ENCODE data around the gene LCN6. TPM values are rescaled to one million over a fixed set of nuclear protein-coding genes. Genes with fewer than 3 reads are reported as not detected.

Gene LCN6
- total RNA-seq, 4 donors from 2014 or later = 16.2 to 31.4 (median 22.7) TPM

DNA sequence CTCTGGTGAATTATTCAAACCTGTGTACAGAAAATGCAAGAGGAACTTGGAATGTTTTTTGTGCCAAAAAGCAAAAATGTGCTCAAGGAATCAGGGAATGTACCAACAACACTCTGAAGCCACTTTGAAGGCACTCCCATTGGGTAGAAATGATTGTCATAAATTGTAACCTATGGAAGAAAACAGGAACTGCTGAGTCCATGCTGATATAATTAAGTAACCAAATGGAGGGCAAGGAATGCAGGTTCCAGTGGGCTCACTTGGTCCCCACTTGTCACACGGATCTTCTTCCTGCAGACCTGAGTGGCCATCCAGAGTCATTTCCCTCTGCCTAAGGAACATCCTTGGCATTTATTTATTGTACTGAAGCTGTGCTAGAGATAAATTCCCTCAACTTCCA is 2.9 kb upstream of the LCN6 start:
- H3K27ac ChIP-seq = no peak overlapping the region
- no peak for ATAC-seq
- TF ChIP-seq EP300 (IDR thresholded peaks at IDR 0.05) = no peak
- TF ChIP-seq POLR2AphosphoS5 (IDR thresholded peaks at IDR 0.05) = no peak
- no peak for TF ChIP-seq POLR2A (IDR thresholded peaks at IDR 0.05)
- TF ChIP-seq, protein P1, sequence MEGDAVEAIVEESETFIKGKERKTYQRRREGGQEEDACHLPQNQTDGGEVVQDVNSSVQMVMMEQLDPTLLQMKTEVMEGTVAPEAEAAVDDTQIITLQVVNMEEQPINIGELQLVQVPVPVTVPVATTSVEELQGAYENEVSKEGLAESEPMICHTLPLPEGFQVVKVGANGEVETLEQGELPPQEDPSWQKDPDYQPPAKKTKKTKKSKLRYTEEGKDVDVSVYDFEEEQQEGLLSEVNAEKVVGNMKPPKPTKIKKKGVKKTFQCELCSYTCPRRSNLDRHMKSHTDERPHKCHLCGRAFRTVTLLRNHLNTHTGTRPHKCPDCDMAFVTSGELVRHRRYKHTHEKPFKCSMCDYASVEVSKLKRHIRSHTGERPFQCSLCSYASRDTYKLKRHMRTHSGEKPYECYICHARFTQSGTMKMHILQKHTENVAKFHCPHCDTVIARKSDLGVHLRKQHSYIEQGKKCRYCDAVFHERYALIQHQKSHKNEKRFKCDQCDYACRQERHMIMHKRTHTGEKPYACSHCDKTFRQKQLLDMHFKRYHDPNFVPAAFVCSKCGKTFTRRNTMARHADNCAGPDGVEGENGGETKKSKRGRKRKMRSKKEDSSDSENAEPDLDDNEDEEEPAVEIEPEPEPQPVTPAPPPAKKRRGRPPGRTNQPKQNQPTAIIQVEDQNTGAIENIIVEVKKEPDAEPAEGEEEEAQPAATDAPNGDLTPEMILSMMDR (IDR thresholded peaks at IDR 0.05) = no peak
- 80 to 85% methylated on average over 1 of the region's 1 CpG for WGBS, 2 donors (ENCODE audit: low coverage in 1 of 2)
- H3K36me3 ChIP-seq = no peaks in the 10 kb centered on the region
- H3K27me3 ChIP-seq = peaks cover 7% of the 10 kb centered on the region
- H3K9me3 ChIP-seq = peaks cover 0 to 17% (median 0%) of the 10 kb centered on the region in 3 donors
- no peak overlapping the region for H3K4me3 ChIP-seq
- H3K4me1 ChIP-seq = no peaks in the 10 kb centered on the region

DNA sequence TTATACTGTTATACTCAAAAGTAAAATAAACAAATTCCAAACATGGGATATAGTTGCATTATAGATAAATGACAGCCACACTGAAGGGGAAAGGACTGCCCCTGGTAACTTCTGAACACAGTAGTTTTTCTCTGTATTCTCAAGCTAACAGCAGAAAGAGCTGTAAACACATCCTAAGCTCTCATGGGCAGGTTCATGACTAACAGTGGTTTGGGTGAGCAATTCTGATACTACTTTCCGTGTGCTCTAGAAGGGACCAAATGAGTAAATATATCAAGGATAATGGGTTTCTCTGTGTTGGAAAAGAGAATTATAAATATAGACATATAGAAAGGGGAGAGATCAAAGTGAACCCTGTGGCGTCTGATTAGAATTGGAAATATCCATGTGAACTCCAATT is 2.2 kb upstream of the LCN6 start:
- H3K27me3 ChIP-seq = peaks cover 9% of the 10 kb centered on the region
- H3K36me3 ChIP-seq = no peaks in the 10 kb centered on the region
- TF ChIP-seq, protein P1 (IDR thresholded peaks at IDR 0.05) = no peak
- TF ChIP-seq POLR2AphosphoS5 (IDR thresholded peaks at IDR 0.05) = no peak
- no peaks in the 10 kb centered on the region for H3K4me1 ChIP-seq
- no peak overlapping the region for H3K4me3 ChIP-seq
- peaks cover 0 to 10% (median 0%) of the 10 kb centered on the region in 3 donors for H3K9me3 ChIP-seq
- H3K27ac ChIP-seq = no peak overlapping the region
- WGBS, 2 donors (ENCODE audit: low coverage in 1 of 2) = 17 to 33% methylated on average over 1 to 2 of the region's 2 CpGs
- ATAC-seq = no peak

DNA sequence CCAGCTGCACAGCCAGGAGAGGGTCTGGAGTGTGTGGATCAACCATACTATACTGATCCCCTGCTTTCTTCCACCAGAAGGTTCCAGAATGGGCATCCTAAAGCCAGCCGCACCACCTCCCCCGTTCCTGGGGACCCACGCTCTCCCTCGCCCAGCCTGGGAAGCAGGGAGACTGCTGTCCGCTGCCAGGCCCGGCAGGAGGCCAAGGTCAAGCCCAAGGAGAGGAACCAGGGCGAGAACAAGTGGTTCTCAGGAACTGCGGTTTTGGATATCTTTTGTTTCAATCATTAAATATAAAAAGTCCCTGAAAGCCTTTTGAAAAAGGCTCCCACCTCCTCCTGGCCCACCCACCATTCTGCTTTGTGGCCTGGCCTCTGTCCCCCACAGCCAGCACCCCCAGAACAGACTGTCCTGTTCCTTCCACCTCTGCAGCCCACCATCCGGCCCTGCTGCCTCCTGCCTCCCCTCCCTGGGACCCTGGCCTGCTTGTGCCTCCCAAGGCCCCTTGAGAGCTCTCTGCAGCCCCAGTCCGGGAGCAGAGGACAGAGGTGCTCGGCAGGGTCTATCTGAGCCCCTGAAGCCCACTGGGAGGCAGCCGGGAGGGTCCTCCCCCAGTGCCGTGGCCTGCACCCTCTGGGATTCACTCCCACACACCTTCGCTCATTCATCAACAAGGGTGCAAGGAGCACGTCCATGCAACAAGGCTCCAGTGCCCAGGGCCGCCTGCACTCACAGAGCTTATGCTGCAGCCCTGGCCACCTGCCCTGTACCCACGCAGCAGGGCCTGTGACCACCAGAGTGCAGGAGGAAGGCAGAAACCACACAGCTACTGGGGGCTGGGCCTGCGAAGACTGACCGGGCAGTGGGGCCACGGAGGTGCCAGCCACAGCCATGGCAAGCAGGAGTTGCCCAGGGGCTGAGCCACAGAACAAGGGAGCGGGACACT is 614 bp upstream of the LCN6 start:
- Histone ChIP-seq H3K4me3 (no peak overlapping the region), H3K36me3 (no peaks in the 10 kb centered on the region), H3K9me3 (peaks cover 0 to 10% (median 0%) of the 10 kb centered on the region in 3 donors), H3K27ac (peak overlapping the region in 3 of 4 donors; percentile 8 to 47 (median 38)), H3K27me3 (peaks cover 24% of the 10 kb centered on the region), H3K4me1 (no peaks in the 10 kb centered on the region)
- peak; percentile 21 for ATAC-seq
- WGBS, 2 donors (ENCODE audit: low coverage in 1 of 2) = 60% methylated on average over 2 of the region's 21 CpGs; no CpG with 5 or more reads in 1 of the 2 donors
- no peak for TF ChIP-seq EP300 (IDR thresholded peaks at IDR 0.05)
- no peak for TF ChIP-seq POLR2AphosphoS5 (IDR thresholded peaks at IDR 0.05)

DNA sequence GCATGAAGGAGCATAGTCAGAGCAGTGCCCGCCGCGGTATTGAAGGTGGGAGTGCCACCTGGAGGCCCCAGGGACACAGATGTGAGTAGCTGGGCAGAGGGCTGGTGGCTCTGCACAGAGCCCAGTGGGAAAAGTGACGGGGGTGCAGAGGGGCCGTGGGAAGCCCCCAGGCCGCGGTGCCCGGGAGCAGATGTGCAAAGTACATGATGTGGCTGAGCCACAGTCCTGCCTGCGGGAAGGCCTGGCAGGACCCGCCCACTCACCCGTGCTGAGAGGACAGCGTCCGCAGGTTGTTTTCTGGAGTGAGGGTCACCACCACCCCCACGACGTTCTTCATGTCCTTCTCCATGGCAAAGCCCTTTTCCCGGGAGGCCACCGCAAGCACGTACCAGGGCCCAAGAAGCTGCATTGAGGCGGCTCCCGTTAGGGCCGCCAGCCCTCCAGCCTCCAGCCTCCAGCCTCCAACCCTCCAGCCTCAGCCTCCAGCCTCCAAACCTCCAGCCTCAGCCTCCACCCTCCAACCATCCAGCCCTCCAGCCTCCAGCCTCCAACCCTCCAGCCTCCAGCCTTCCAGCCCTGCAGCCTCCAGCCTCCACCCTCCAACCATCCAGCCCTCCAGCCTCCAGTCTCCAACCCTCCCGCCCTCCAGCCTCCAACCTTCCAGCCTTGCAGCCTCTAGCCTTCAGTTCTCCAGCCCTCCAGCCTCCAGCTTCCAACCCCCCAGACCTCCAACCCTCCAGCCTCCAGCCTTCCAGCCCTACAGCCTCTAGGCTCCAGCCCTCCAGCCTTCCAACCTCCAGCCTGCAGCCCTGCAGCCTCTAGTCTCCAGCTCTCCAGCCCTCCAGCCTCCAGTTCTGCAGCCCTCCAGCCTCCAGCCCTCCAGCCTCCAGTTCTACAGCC is 914 bp downstream of the LCN6 start:
- WGBS, 2 donors (ENCODE audit: low coverage in 1 of 2) = 90 to 94% methylated on average over 2 to 8 of the region's 22 CpGs
- Histone ChIP-seq H3K36me3 (no peaks in the 10 kb centered on the region), H3K4me1 (no peaks in the 10 kb centered on the region), H3K27ac (no peak overlapping the region), H3K4me3 (no peak overlapping the region), H3K27me3 (peaks cover 40% of the 10 kb centered on the region), H3K9me3 (peaks cover 0 to 6% (median 0%) of the 10 kb centered on the region in 3 donors)
- TF ChIP-seq POLR2AphosphoS5 (IDR thresholded peaks at IDR 0.05) = no peak
- TF ChIP-seq, protein P1 (IDR thresholded peaks at IDR 0.05) = no peak
- no peak for TF ChIP-seq EP300 (IDR thresholded peaks at IDR 0.05)
- TF ChIP-seq POLR2A (IDR thresholded peaks at IDR 0.05) = no peak
- no peak for ATAC-seq

DNA sequence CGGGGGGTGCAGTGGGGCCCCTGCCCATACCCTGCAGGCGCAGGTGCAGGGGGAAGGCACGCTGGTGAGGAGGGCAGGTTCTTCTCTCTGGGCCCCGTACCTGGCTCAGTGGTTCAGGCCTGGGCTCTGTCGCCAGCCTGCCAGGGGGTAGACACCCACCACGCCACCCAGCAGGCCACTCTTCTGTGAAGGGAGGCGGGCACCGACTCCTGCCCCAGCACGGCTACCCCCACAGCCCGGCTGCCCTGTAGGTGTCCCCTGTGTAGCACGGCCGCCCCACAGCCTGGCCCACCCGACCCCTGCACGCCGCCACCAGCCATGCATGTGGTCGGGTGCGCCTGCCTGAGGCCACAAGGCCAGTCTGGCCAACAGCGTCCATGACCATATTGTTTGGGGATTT is 1.7 kb downstream of the LCN6 start:
- Histone ChIP-seq H3K36me3 (no peaks in the 10 kb centered on the region), H3K4me1 (peaks cover 0 to 8% (median 0%) of the 10 kb centered on the region in 3 donors), H3K9me3 (peaks cover 0 to under 1% (median 0%) of the 10 kb centered on the region in 3 donors), H3K27me3 (peaks cover 48% of the 10 kb centered on the region), H3K4me3 (no peak overlapping the region), H3K27ac (no peak overlapping the region)
- ATAC-seq = no peak
- no CpG with 5 or more reads among the region's 18 CpGs for WGBS, 2 donors (ENCODE audit: low coverage in 1 of 2)
- TF ChIP-seq EP300 (IDR thresholded peaks at IDR 0.05) = no peak
- no peak for TF ChIP-seq POLR2AphosphoS5 (IDR thresholded peaks at IDR 0.05)
- no peak for TF ChIP-seq POLR2A (IDR thresholded peaks at IDR 0.05)
- TF ChIP-seq, protein P1 (IDR thresholded peaks at IDR 0.05) = no peak
